Ectodermal cell (in vitro differentiated cells): ENCODE measurements around the gene SDK2.
A peak's percentile ranks its signal among the peaks of the same experiment; 100 is the strongest.

Source experiments
- H3K27ac ChIP-seq: 2 replicates; pipeline ENCODE4 v1.7.0; 2013; ENCODE audit warnings: mild to moderate bottlenecking, low read depth, low read length; ENCODE audit not compliant: insufficient read depth, poor library complexity, severe bottlenecking
- H3K27me3 ChIP-seq: 2 replicates; pipeline ENCODE4 v1.7.0; 2013; ENCODE audit warnings: mild to moderate bottlenecking, low read length; ENCODE audit not compliant: insufficient read depth, control insufficient read depth, poor library complexity, severe bottlenecking
- H3K36me3 ChIP-seq: one replicate; pipeline ENCODE4 v1.7.0; 2013; ENCODE audit warnings: low read length; ENCODE audit not compliant: control insufficient read depth, insufficient read depth
- H3K4me1 ChIP-seq: one replicate; pipeline ENCODE4 v1.7.0; 2013; ENCODE audit warnings: low read length; ENCODE audit not compliant: control insufficient read depth, insufficient read depth
- H3K4me3 ChIP-seq: 2 replicates; pipeline ENCODE4 v1.7.0; 2013; ENCODE audit warnings: low read depth, low read length, control low read depth; ENCODE audit not compliant: insufficient read depth
- H3K9me3 ChIP-seq: 2 replicates; pipeline ENCODE4 v1.7.0; 2013; ENCODE audit warnings: mild to moderate bottlenecking, low read length, moderate library complexity; ENCODE audit not compliant: control insufficient read depth
- WGBS, 2 experiments: methylation state at CpG; one replicate each; pipeline ENCODE4 v1.1.7; 2013; ENCODE audit warnings: missing lambda C conversion rate in 2 of 2; 5-methylcytosine and 5-hydroxymethylcytosine counted together

Gene SDK2

DNA sequence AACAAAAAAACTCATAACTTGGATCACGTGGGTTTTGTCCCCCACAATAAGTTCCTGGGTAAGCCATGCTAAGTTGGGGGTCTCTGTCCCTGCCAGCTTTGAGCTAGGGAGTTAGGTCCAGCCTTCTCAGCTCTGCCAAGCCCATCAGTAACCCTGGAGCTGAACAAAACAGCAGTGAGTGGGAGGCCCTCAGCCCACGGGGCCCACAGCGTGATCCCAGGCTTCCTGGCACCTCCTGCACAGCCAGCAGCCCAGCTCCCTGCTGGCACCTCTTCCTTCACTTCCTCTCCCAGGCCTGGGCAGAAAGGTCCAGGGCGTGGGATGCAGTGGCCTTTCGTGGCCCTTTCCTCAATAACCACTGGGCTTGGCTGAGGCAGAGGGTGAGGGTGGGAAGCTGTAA, 296.9 kb downstream of the SDK2 start:
- Histone ChIP-seq H3K4me1 (peaks cover 41% of the 10 kb centered on the region), H3K4me3 (no peak overlapping the region), H3K27me3 (no peaks in the 10 kb centered on the region), H3K27ac (no peak overlapping the region), H3K9me3 (no peaks in the 10 kb centered on the region), H3K36me3 (peaks cover 6% of the 10 kb centered on the region)
- WGBS, 2 experiments = 86 to 88% methylated on average over 5 of the region's 5 CpGs

GRCh38 chr17:73346501-73347162, 297.6 kb downstream of the SDK2 start:
- 84 to 85% methylated on average over 12 of the region's 12 CpGs for WGBS, 2 experiments
- Histone ChIP-seq H3K4me3 (no peak overlapping the region), H3K27me3 (no peaks in the 10 kb centered on the region), H3K4me1 (peaks cover 48% of the 10 kb centered on the region), H3K36me3 (peaks cover 6% of the 10 kb centered on the region), H3K9me3 (no peaks in the 10 kb centered on the region), H3K27ac (no peak overlapping the region)

GRCh38 chr17:73343739-73344454, 300.3 kb downstream of the SDK2 start:
- Histone ChIP-seq H3K27me3 (no peaks in the 10 kb centered on the region), H3K27ac (peak overlapping the region; percentile 93), H3K36me3 (peaks cover 6% of the 10 kb centered on the region), H3K4me3 (no peak overlapping the region), H3K4me1 (peaks cover 43% of the 10 kb centered on the region), H3K9me3 (no peaks in the 10 kb centered on the region)
- 40 to 43% methylated on average over 11 of the region's 11 CpGs for WGBS, 2 experiments

DNA sequence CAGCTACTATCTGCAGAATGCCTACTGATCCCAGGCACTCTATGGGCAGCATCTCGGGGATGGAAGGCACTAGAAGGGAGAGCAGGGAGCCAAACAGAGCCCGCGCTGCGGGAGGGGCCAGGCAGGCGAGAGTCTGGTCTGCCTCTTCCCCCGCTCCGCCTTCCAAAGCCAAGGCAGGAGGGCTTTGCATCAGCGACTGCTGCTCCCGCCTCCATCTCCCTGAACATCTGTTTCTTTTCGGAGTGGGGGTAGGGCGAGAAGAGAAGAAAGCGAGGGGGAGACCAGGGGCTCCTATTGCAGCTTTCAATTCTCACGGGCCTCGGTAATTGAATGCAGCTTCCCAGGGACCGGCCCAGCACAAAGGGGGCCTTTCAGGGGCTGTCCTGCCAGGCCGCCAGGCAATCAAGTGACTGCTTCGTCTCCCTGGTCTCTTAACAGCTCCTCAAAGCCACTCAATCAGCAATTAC, 301.0 kb downstream of the SDK2 start:
- no peaks in the 10 kb centered on the region for H3K9me3 ChIP-seq
- peaks cover 10% of the 10 kb centered on the region for H3K36me3 ChIP-seq
- H3K4me1 ChIP-seq = peaks cover 39% of the 10 kb centered on the region
- H3K4me3 ChIP-seq = no peak overlapping the region
- H3K27ac ChIP-seq = peak overlapping the region; percentile 93
- H3K27me3 ChIP-seq = no peaks in the 10 kb centered on the region
- WGBS, 2 experiments = 1 to 2% methylated on average over 17 of the region's 17 CpGs

- no peaks in the 10 kb centered on the region for H3K9me3 ChIP-seq
- 9 to 11% methylated on average over 7 of the region's 7 CpGs for WGBS, 2 experiments
- no peaks in the 10 kb centered on the region for H3K27me3 ChIP-seq
- H3K27ac ChIP-seq = peak overlapping the region; percentile 93
- peaks cover 43% of the 10 kb centered on the region for H3K4me1 ChIP-seq
- H3K4me3 ChIP-seq = no peak overlapping the region
- H3K36me3 ChIP-seq = peaks cover 6% of the 10 kb centered on the region
These were observed 301.6 kb downstream of the SDK2 start for GRCh38 chr17:73342541-73343167.

- Histone ChIP-seq H3K4me1 (peaks cover 48% of the 10 kb centered on the region), H3K4me3 (no peak overlapping the region), H3K27me3 (no peaks in the 10 kb centered on the region), H3K27ac (peak overlapping the region; percentile 93), H3K36me3 (peaks cover 7% of the 10 kb centered on the region), H3K9me3 (no peaks in the 10 kb centered on the region)
- WGBS, 2 experiments = 6 to 7% methylated on average over 12 of the region's 12 CpGs
These were observed 302.2 kb downstream of the SDK2 start for GRCh38 chr17:73342050-73342522.

- H3K4me3 ChIP-seq = no peak overlapping the region
- H3K27ac ChIP-seq = peak overlapping the region; percentile 93
- no peaks in the 10 kb centered on the region for H3K9me3 ChIP-seq
- 47 to 49% methylated on average over 15 of the region's 15 CpGs for WGBS, 2 experiments
- H3K36me3 ChIP-seq = peaks cover 7% of the 10 kb centered on the region
- no peaks in the 10 kb centered on the region for H3K27me3 ChIP-seq
- H3K4me1 ChIP-seq = peaks cover 48% of the 10 kb centered on the region
These were observed 302.7 kb downstream of the SDK2 start for GRCh38 chr17:73341350-73342049.

DNA sequence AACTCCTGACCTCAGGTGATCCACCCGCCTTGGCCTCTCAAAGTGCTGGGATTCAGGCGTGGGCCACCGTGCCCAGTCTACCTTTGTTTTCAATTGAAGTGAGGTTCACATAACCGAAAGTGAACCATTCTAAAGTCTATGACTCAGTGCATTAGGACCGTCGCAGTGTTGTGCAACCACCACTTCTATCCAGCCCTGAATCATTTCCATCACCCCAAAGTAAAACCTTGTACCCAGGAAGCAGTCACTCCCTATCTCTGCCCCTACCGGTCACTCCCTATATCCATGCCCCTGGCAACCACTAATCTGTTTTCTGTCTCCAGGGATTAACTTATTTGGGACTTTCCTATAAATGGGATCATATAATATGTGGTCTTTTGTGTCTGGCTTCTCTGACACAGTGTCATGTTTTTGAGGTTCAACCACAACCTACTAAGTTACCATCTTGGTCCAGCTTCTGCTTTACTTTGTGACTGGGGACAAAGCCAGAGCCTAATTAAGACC, 304.1 kb downstream of the SDK2 start:
- H3K27ac ChIP-seq = no peak overlapping the region
- 93 to 96% methylated on average over 7 of the region's 7 CpGs for WGBS, 2 experiments
- H3K4me3 ChIP-seq = no peak overlapping the region
- no peaks in the 10 kb centered on the region for H3K27me3 ChIP-seq
- H3K4me1 ChIP-seq = peaks cover 48% of the 10 kb centered on the region
- no peaks in the 10 kb centered on the region for H3K9me3 ChIP-seq
- peaks cover 7% of the 10 kb centered on the region for H3K36me3 ChIP-seq

GRCh38 chr17:73338566-73339197, 305.6 kb downstream of the SDK2 start:
- H3K4me1 ChIP-seq = peaks cover 37% of the 10 kb centered on the region
- H3K9me3 ChIP-seq = no peaks in the 10 kb centered on the region
- H3K36me3 ChIP-seq = peaks cover 7% of the 10 kb centered on the region
- no peaks in the 10 kb centered on the region for H3K27me3 ChIP-seq
- H3K27ac ChIP-seq = no peak overlapping the region
- H3K4me3 ChIP-seq = no peak overlapping the region
- 94 to 95% methylated on average over 22 of the region's 22 CpGs for WGBS, 2 experiments
